ENCODE results near the gene PIGK.
"Not testable (repeated sequence)": the region's sequence is repeated elsewhere in the genome, so short reads cannot be mapped to it uniquely, and the experiment has no call there.

Gene PIGK

DNA sequence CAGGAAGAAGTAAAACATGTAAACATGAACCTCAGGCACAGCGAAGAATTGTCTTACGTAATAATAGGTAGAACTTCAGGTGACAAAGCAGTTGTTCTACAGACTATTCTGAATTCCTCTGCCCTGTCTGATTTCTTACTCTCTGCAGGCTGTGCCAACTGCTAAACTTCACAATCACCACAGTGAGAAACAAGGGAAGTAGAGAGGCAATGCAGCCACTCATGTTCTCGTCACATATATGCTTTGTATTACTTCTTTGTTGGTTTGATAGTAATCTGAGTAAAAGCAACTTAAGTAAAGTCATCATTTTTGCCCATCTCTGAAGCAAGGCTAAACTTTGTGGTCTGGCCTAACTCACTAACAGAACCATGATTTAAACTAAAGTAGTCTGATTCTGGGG, 21.9 kb downstream of the PIGK start:
- TF ChIP-seq MYC (IDR thresholded peaks at IDR 0.05; ENCODE audit: low read depth, low read length) (no peak), MAX (IDR thresholded peaks at IDR 0.05; ENCODE audit: low read depth, low read length) (no peak), CTCF (IDR thresholded peaks at IDR 0.05; ENCODE audit: low read depth, low read length) (no peak), POLR2A (IDR thresholded peaks at IDR 0.05; ENCODE audit: extremely low read depth, insufficient read length) (no peak)
- no peak overlapping the region for H3K4me3 ChIP-seq (ENCODE audit: low read depth, low read length)
- no peak for DNase-seq (ENCODE audit: low read depth)

- no peak overlapping the region for H3K4me3 ChIP-seq (ENCODE audit: low read depth, low read length)
- no peak for TF ChIP-seq MAX (IDR thresholded peaks at IDR 0.05; ENCODE audit: low read depth, low read length)
- no peak for TF ChIP-seq CTCF (IDR thresholded peaks at IDR 0.05; ENCODE audit: low read depth, low read length)
- TF ChIP-seq MYC (IDR thresholded peaks at IDR 0.05; ENCODE audit: low read depth, low read length): no peak
- TF ChIP-seq POLR2A (IDR thresholded peaks at IDR 0.05; ENCODE audit: extremely low read depth, insufficient read length): no peak
- no peak for DNase-seq (ENCODE audit: low read depth)
These were observed 25.3 kb downstream of the PIGK start for GRCh38 chr1:77193951-77194350.

GRCh38 chr1:77188770-77189169, 30.5 kb downstream of the PIGK start:
- H3K4me3 ChIP-seq (ENCODE audit: low read depth, low read length): no peak overlapping the region
- DNase-seq (ENCODE audit: low read depth): no peak
- TF ChIP-seq MYC (IDR thresholded peaks at IDR 0.05; ENCODE audit: low read depth, low read length) (no peak), MAX (IDR thresholded peaks at IDR 0.05; ENCODE audit: low read depth, low read length) (no peak), CTCF (IDR thresholded peaks at IDR 0.05; ENCODE audit: low read depth, low read length) (no peak), POLR2A (IDR thresholded peaks at IDR 0.05; ENCODE audit: extremely low read depth, insufficient read length) (no peak)

DNA sequence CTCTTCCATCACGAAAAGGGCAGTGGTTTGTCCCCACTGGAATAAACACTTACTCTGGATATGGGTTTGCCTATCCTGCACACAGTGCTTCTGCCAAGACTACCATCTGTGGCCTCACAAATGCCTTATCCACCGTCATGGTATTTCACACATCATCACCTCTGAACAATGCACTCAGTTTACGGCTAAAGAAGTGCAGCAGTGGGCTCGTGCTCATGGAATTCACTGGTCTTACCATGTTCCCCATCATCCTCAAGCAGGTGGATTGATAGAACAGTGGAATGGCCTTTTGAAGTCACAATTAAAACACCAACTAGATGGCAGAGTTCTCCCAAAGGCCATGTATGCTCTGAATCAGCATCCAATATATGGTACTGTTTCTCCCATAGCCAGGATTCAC, 32.3 kb downstream of the PIGK start:
- not testable (repeated sequence) for DNase-seq (ENCODE audit: low read depth)

GRCh38 chr1:77182083-77182482, 37.1 kb downstream of the PIGK start:
- no peak for TF ChIP-seq MYC (IDR thresholded peaks at IDR 0.05; ENCODE audit: low read depth, low read length)
- TF ChIP-seq POLR2A (IDR thresholded peaks at IDR 0.05; ENCODE audit: extremely low read depth, insufficient read length): no peak
- TF ChIP-seq MAX (IDR thresholded peaks at IDR 0.05; ENCODE audit: low read depth, low read length): no peak
- TF ChIP-seq CTCF (IDR thresholded peaks at IDR 0.05; ENCODE audit: low read depth, low read length): no peak
- no peak for DNase-seq (ENCODE audit: low read depth)
- no peak overlapping the region for H3K4me3 ChIP-seq (ENCODE audit: low read depth, low read length)

More for the DNA sequence above, 32.3 kb downstream of the PIGK start:
- H3K4me3 ChIP-seq (ENCODE audit: low read depth, low read length): not testable (repeated sequence)

GRCh38 chr1:77179632-77180031, 39.6 kb downstream of the PIGK start:
- no peak for DNase-seq (ENCODE audit: low read depth)
- no peak overlapping the region for H3K4me3 ChIP-seq (ENCODE audit: low read depth, low read length)
- TF ChIP-seq MYC (IDR thresholded peaks at IDR 0.05; ENCODE audit: low read depth, low read length) (no peak), CTCF (IDR thresholded peaks at IDR 0.05; ENCODE audit: low read depth, low read length) (no peak), MAX (IDR thresholded peaks at IDR 0.05; ENCODE audit: low read depth, low read length) (no peak), POLR2A (IDR thresholded peaks at IDR 0.05; ENCODE audit: extremely low read depth, insufficient read length) (no peak)
